Stimulated activated CD4-positive, alpha-beta T cell treated with anti-CD3 and anti-CD28 coated beads, Interleukin-4, amount 100 ng/mL, for 24 hours (primary cell): ENCODE data around the gene MALRD1.

ENCODE experiments used
- DNase-seq: peaks from one replicate; pipeline ENCODE4 v3.0.0-alpha.2; 2020

The MALRD1 gene

DNA sequence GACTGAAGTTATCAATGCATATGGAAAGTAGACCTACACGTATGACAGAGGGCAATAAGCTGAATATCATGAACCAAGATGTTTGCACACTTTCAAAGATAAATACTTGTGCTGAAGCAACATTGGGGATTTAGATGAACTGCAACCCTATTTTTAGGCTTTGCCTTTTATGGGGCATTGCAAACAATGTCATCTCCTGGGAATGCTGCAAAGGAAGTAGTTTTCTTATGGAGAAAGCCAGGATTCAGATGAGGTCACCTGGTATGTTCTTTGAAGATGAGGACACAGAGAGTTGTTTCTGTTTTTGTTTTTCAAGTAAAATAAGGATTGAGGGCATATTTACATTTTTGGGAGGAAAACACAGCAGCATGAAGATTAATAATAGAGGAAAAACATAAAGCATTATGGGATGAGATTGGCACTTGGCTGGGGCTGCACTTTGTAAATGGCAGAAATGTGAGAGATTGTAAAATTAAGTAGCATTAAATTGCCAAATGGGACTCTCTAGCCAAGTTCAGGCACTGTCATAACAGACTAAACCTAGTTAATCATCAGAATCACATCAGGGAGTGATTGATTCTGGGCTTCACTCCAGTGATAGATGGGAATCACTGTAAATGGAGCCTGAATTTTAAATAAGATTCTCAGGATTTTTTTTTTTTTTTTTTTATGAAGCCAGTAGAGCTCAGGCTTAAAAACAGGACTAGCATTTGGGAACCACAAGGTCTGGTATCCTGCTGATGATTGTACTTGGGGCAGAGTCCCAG, 63.1 kb downstream of the MALRD1 start:
- DNase-seq = no peak

DNA sequence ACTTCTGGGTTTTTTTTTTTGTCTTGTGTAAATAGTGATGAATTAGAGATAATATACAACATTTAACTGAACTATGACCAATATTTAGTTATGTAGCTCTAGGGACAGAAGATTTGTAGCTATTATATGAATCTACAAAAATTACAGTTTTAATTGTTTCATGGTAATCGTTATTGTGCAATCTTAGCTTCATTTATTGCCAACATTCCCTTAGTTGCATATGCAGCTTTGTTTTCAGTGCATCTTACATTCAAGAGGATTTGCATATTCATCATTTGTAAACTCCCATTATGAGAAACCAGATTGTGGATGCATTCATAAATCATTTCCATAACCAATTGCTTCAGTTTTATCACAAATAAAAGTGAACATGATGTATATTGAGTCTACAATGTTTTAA, 68.8 kb downstream of the MALRD1 start:
- DNase-seq = no peak

GRCh38 chr10:19119191-19119590, 70.6 kb downstream of the MALRD1 start:
- DNase-seq = no peak

DNA sequence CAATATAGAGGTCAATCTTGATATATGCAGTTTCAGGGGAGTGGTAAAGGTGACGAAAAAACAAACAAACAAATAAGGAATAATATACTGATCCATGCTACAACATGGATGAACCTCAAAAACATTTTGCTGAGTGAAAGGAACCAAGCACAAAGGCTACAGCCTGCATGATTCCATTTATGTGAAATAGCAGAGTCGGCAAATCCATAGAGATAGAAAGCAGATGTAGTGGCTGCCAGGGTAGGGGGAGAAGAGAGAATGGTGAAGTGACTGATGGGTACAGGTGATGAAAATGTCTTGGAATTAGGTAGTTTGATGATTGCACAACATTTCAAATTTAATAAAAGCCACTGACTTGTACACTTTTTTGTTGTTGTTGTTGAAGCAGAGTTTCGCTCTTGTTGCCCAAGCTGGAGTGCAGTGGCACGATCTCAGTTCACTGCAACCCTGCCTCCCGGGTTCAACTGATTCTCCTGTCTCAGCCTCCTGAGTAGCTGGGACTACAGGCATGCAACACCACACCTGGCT, 71.8 kb downstream of the MALRD1 start:
- DNase-seq = no peak

- DNase-seq = no peak
These were observed 85.4 kb downstream of the MALRD1 start for GRCh38 chr10:19133992-19134391.

DNA sequence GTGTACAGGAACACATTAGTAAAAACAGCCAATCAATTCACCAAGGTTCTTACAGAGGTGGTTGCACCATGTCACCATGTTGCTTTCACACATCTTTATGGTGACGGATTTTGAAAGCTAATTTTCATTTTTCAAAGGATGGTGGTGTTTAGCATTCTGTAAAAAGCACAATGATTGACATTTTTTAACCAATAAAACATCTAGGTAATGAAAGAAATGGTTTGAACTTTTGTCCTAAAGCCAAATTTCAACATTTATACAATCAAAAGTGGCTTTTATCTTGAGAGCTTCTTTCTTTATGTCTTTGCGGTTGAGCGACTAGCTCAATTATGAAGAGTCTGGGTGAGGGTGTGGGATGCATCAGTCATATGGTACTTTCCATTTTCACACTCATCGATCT, 94.4 kb downstream of the MALRD1 start:
- DNase-seq = no peak

DNA sequence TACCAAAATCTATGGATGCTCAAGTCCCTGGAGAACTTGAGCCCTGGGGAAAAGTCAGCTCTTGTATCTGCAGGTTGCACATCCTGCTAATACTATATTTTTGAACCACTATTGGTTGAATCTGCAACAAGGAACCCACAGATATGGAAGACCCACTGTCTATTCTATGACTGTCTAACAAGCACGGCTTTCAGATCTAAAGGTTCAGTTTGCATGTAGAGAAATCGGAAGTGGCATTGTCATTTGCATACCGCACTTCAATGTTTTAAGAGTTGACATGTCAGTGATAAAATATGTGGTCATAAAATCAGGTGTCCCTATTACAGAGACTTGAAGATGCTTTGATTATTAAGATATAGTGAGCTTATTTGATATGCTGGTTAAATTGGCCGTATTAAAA, 95.6 kb downstream of the MALRD1 start:
- DNase-seq = no peak

DNA sequence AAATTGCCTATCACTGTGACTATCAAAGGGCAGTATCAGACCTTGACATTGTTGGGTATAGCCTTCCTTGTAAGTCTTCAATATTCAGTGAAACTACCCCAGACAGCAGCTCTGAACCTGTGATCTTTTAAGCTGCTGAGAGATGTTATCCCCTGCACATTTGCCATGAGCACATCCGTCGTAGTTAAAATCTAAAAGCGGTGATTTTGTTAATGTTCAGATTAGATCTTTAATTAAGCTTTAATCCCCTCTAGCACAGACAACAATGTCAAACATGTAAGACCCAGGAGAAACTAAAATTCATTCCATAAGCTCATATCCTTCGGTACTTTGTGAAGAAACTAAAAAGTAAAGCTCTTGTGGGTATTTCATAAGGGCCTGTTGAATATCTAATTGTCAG, 105.8 kb downstream of the MALRD1 start:
- no peak for DNase-seq

- no peak for DNase-seq
These were observed 109.8 kb downstream of the MALRD1 start for GRCh38 chr10:19158358-19158757.

GRCh38 chr10:19158870-19159269, 110.3 kb downstream of the MALRD1 start:
- DNase-seq = no peak

GRCh38 chr10:19164461-19164860, 115.9 kb downstream of the MALRD1 start:
- no peak for DNase-seq

DNA sequence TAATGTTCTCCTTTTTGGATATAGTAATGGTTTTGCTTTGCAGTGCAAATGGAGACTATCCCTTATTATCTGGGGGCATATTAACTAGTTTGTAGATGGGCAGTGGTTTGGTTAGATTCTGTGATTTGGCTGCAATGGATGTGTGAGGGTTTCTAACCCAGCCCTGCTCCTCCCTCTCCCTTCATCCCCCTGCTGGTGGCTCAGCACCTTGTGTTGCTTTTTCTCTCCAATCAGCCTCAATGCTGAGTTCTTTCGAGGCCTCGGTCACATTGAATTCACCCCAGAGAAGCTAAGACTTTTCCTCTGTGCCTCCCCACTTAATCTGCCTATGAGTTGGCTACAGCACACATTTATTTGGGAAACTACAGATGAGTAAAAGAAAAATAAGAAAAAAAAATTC, 120.0 kb downstream of the MALRD1 start:
- no peak for DNase-seq

DNA sequence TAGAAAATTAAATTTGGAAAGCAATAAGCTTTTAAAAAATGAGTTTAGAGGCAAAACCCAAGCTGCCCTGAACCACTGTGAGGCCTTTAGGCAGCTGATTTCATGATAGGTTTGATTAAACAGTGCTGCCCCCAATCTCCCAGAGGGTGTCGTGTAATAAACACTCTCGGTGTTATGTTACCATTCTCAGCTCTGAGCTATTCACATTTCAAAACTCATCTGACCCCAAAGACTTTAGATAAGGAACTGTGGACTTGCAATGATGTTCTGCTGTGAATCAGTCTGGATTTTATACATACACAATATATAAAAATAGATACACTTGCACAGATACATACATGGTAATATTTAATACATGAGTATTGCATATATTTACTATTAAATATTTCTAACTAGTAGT, 120.4 kb downstream of the MALRD1 start:
- DNase-seq = no peak

DNA sequence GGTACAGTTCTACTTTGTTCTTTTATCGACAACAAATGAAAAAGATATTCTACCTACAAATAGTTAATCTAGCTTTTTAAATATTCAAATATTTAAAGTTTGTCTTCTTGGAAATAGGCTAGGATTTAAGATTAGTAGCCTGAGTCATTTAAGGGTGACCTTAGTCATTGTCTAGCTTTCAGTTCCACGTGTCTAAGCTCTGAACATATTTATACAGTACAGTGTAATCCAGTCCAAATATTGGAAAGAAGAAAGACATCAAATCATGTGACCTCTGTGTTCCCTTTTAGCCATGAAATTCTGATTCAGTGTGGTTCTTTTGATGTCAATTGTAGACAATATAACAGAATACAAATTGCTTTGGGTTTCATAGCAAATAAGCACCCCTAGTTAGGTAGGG, 121.1 kb downstream of the MALRD1 start:
- no peak for DNase-seq

DNA sequence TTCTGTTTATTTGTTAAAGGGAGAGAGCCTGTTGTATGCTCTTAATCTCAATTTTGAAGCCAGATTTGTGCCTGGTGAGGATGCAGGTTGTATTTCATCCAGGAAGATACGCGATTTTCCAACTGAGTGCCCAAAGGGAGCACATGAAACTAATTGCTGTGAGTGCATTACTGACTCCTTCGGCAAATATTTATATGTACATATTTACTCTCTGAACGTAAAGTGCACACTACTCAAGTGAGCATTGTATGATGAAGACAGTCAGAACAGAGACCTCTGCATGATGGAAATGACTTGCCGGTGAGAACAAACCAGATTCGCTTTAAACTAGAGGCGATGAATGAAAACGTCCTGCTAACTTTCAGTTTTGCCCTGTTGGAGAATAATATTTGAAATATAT, 130.1 kb downstream of the MALRD1 start:
- DNase-seq = no peak

DNA sequence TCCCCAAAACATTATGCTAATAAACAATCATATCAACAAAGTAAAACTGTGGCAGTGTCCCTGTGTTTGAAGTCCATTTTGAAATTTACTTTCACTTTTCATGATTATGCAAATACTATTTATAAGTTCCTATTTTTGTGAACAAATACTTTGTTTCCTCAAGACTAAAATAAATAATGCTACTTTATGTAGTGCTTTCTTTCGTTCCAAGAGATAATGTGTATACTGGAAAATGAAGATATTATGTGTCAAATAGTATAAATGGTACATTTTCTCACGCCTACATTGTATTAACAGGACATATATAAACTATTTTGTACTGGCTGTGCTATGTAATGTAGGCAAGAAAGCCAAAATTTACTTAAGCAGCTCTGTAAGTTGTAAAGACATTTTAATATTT, 136.3 kb downstream of the MALRD1 start:
- DNase-seq = no peak

DNA sequence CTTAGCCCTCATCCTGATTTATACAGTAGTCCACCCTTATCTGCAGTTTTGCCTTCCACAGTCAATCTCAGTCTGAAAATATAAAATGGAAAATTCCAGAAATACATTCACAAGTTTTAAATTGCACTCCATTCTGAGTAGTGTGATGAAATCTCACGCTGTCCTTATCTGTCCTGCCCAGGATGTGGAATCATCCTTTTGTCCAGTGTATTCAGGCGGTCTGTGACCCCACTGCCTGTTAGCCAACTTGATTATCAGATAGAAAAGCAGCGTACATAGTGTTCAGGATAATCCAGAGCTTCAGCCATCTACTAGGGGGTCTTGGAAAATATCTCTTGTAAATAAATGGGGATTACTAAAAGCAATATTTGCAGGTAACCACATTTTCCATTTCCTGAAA, 146.3 kb downstream of the MALRD1 start:
- no peak for DNase-seq

DNA sequence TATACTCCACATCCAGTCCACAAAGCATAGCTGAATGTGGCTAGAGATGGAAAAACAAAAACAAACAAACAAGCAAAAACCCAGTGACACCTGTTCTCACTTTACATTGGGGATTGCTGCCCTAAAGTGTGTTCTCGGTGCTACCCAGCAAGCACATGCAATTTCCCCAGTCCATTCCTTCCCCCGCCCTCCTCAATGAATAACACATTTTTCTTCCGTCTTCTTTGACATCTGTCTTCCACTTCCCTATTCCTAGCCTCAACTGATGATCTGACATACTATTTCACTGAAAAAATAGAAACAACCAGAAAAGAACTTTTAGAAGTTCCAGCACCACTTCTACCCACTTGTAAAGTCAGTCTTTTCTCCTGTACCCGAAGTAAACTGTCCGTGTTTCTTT, 147.1 kb downstream of the MALRD1 start:
- DNase-seq = no peak

DNA sequence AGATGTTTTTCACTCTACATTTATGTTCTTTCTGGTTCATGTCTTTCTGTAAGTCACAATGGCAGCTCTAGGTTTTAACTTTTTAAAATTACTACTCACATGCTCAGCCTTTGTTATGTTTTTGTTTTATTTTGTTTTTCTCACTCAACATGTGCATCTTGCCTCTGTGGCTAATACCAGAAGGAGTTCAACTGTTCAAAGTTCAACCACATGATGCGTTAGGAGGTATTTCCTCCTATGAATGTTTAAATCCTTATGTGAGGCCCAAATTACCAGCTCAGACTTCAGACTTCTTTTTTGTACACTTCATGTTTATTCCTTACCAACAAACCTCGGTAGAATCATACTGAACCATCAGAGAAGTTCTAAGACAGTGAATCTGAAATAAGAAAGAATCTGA, 151.6 kb downstream of the MALRD1 start:
- DNase-seq = no peak

GRCh38 chr10:19204246-19204917, 155.8 kb downstream of the MALRD1 start:
- no peak for DNase-seq

DNA sequence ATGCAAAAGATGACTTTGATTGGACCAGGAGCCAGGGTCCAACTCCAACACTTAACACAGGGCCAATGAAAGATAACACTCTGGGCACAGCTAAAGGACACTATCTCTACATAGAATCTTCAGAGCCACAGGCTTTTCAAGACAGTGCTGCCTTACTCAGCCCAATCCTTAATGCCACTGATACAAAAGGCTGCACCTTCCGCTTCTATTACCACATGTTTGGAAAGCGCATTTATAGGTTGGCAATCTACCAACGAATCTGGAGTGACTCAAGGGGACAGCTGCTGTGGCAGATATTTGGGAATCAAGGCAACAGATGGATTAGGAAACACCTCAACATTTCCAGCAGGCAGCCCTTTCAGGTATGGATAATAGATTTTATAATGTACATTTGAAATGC, 160.7 kb downstream of the MALRD1 start:
- DNase-seq = no peak

GRCh38 chr10:19212590-19212989, 164.0 kb downstream of the MALRD1 start:
- DNase-seq = no peak

DNA sequence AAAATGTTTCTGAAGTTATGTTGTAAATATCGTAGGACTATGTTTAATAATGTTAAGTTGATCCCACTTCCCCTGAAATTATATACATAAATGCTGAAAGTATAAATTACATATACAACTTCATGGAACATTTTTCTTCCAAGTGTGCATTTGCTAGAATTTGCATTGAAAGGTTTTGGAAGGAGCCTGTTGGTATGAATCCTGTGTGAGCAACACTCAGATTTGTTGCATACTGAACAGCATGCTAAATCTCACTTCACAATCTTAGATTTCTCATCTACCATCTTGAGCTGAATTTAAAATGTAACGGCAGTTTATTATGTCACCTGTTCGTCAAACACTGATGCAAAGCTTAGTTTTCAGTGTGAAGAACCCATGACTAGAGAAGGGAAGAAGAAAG, 172.6 kb downstream of the MALRD1 start:
- DNase-seq = no peak

GRCh38 chr10:19226025-19226424, 177.4 kb downstream of the MALRD1 start:
- no peak for DNase-seq

DNA sequence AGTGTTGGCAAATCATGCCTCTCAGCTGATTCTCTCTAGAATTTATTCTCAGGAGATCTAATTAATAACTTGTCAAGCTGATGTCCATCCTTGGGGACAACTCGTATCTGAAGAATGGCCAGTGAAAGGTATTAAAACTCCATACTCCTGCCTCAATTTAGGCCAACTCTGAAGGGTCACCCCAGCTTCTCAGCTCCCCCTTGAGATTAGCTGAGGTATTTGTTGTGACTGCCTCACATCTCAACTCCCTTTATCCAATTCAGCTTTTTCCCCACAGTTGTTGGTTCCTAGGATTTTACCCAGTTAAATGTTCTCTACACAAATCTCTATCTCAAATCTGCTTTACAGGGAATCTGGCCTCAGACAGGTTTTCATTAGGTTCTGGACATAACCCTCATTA, 182.4 kb downstream of the MALRD1 start:
- DNase-seq = no peak
